22Rv1 (cell line): ENCODE data around the gene CYFIP2.
"Not testable (repeated sequence)": the region's sequence is repeated elsewhere in the genome, so short reads cannot be mapped to it uniquely, and the experiment has no call there.

Source experiments
- CTCF ChIP-seq: fragments of 450-650 bp; IDR thresholded peaks from 2 replicates; pipeline ENCODE4 v1.5.1; 2017; ENCODE audit warnings: mild to moderate bottlenecking
- ZFX ChIP-seq: fragments of 450-650 bp; IDR thresholded peaks from 2 replicates; pipeline ENCODE4 v1.6.1; 2017; ENCODE audit warnings: antibody characterized with exemption, borderline replicate concordance

GRCh38 chr5:157244704-157245103 lies 21.2 kb upstream of the CYFIP2 start:
- TF ChIP-seq CTCF, ZFX: not testable (repeated sequence)
